VCaP (cell line): Measurements from ENCODE around the gene RFX2.
"Not testable (repeated sequence)": the region's sequence is repeated elsewhere in the genome, so short reads cannot be mapped to it uniquely, and the experiment has no call there.

ENCODE experiments used
- H3K27ac ChIP-seq: fragments of 450-650 bp; 2 replicates; pipeline ENCODE4 v1.5.1; 2017
- CTCF ChIP-seq: fragments of 450-650 bp; conservative IDR thresholded peaks from 2 replicates; pipeline ENCODE4 v1.5.1; 2017; ENCODE audit warnings: mild to moderate bottlenecking, moderate library complexity

The RFX2 gene

GRCh38 chr19:6014551-6015135 lies 95.7 kb downstream of the RFX2 start:
- no peak overlapping the region for H3K27ac ChIP-seq
- TF ChIP-seq CTCF: no peak

GRCh38 chr19:6012426-6013170 lies 97.7 kb downstream of the RFX2 start:
- TF ChIP-seq CTCF: no peak

GRCh38 chr19:6011794-6012193 lies 98.5 kb downstream of the RFX2 start:
- TF ChIP-seq CTCF: no peak
- no peak overlapping the region for H3K27ac ChIP-seq

More at GRCh38 chr19:6012426-6013170, 97.7 kb downstream of the RFX2 start:
- no peak overlapping the region for H3K27ac ChIP-seq

GRCh38 chr19:6011206-6011605 lies 99.1 kb downstream of the RFX2 start:
- no peak for TF ChIP-seq CTCF
- no peak overlapping the region for H3K27ac ChIP-seq

- no peak for TF ChIP-seq CTCF
- no peak overlapping the region for H3K27ac ChIP-seq
Measured at GRCh38 chr19:6010107-6010506, 100.2 kb downstream of the RFX2 start.

- no peak overlapping the region for H3K27ac ChIP-seq
- no peak for TF ChIP-seq CTCF
Measured at GRCh38 chr19:6007866-6008265, 102.4 kb downstream of the RFX2 start.

- TF ChIP-seq CTCF: no peak
- H3K27ac ChIP-seq: no peak overlapping the region
Measured at GRCh38 chr19:6006896-6007295, 103.4 kb downstream of the RFX2 start.

GRCh38 chr19:6006070-6006446 lies 104.2 kb downstream of the RFX2 start:
- not testable (repeated sequence) for H3K27ac ChIP-seq
